Neural cell (in vitro differentiated cells): Measurements from ENCODE around the gene COX7A2L.

Experiments used
- EP300 ChIP-seq: fragments of 450-650 bp; conservative IDR thresholded peaks from 2 replicates; pipeline ENCODE4 v1.6.1; 2014; ENCODE audit warnings: antibody characterized with exemption, mild to moderate bottlenecking, moderate library complexity; ENCODE audit not compliant: poor library complexity, severe bottlenecking
- EZH2 ChIP-seq: fragments of 200-600, 300-800 bp; shearing (Covaris generic), sonication (generic); IDR thresholded peaks from 2 replicates; pipeline ENCODE4 v1.6.1; 2014; ENCODE audit warnings: antibody characterized with exemption, low read length, borderline replicate concordance, mild to moderate bottlenecking; ENCODE audit not compliant: insufficient read depth, poor library complexity, severe bottlenecking
- MXI1 ChIP-seq: fragments of 450-650 bp; conservative IDR thresholded peaks from 2 replicates; pipeline ENCODE4 v1.6.1; 2014; ENCODE audit warnings: antibody characterized with exemption, mild to moderate bottlenecking; ENCODE audit not compliant: poor library complexity, severe bottlenecking
- POLR2AphosphoS5 ChIP-seq: IDR thresholded peaks from 2 replicates; pipeline ENCODE4 v1.6.1; 2012
- SMC3 ChIP-seq: fragments of 450-650 bp; conservative IDR thresholded peaks from 2 replicates; pipeline ENCODE4 v1.6.1; 2014; ENCODE audit warnings: antibody characterized with exemption, mild to moderate bottlenecking, moderate library complexity; ENCODE audit not compliant: poor library complexity
- TAF1 ChIP-seq: IDR thresholded peaks from 2 replicates; pipeline ENCODE4 v1.6.1; 2012; ENCODE audit warnings: low read depth
- TF ChIP-seq, protein P1 (sequence below): fragments of 450-650 bp; IDR thresholded peaks from 2 replicates; pipeline ENCODE4 v1.5.1; 2014; ENCODE audit warnings: antibody characterized with exemption, mild to moderate bottlenecking, moderate library complexity; ENCODE audit not compliant: poor library complexity, severe bottlenecking
- TF ChIP-seq, protein P2 (sequence below): IDR thresholded peaks from 2 replicates; pipeline ENCODE4 v1.6.1; 2012; ENCODE audit warnings: borderline replicate concordance

DNA sequence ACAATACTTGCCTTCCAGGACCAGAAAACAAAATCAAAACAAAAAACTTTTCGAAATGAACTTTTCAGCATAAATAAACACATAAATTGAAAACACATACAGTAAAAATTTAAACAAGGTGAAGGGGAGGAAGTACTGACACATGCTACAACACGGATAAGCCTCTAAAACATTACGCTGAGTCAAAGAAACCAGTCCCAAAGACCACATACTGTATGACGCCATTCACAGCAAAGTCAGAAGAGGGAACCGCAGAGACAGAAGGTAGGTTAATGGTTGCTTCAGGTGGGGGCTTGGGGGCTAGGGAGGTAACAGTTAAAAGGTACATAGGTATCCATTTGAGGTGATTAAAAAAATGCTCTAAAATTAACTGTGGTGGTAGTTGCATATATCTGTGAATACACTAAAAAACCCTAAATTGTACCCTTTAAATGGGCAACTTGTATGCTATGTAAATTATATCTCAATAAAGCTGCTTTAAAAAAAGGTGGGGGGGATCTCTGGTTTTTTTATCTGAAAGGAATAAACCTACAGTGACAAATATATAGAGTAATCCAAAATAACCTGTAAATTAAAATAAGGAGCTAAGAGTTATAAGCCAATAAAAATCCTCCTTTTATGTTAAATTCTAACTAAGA, 7.1 kb downstream of the COX7A2L start:
- TF ChIP-seq, protein P1, sequence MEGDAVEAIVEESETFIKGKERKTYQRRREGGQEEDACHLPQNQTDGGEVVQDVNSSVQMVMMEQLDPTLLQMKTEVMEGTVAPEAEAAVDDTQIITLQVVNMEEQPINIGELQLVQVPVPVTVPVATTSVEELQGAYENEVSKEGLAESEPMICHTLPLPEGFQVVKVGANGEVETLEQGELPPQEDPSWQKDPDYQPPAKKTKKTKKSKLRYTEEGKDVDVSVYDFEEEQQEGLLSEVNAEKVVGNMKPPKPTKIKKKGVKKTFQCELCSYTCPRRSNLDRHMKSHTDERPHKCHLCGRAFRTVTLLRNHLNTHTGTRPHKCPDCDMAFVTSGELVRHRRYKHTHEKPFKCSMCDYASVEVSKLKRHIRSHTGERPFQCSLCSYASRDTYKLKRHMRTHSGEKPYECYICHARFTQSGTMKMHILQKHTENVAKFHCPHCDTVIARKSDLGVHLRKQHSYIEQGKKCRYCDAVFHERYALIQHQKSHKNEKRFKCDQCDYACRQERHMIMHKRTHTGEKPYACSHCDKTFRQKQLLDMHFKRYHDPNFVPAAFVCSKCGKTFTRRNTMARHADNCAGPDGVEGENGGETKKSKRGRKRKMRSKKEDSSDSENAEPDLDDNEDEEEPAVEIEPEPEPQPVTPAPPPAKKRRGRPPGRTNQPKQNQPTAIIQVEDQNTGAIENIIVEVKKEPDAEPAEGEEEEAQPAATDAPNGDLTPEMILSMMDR, result no peak
- TF ChIP-seq EP300 (no peak), EZH2 (no peak), SMC3 (no peak), TAF1 (no peak), MXI1 (no peak), POLR2AphosphoS5 (no peak)
- TF ChIP-seq, protein P2, sequence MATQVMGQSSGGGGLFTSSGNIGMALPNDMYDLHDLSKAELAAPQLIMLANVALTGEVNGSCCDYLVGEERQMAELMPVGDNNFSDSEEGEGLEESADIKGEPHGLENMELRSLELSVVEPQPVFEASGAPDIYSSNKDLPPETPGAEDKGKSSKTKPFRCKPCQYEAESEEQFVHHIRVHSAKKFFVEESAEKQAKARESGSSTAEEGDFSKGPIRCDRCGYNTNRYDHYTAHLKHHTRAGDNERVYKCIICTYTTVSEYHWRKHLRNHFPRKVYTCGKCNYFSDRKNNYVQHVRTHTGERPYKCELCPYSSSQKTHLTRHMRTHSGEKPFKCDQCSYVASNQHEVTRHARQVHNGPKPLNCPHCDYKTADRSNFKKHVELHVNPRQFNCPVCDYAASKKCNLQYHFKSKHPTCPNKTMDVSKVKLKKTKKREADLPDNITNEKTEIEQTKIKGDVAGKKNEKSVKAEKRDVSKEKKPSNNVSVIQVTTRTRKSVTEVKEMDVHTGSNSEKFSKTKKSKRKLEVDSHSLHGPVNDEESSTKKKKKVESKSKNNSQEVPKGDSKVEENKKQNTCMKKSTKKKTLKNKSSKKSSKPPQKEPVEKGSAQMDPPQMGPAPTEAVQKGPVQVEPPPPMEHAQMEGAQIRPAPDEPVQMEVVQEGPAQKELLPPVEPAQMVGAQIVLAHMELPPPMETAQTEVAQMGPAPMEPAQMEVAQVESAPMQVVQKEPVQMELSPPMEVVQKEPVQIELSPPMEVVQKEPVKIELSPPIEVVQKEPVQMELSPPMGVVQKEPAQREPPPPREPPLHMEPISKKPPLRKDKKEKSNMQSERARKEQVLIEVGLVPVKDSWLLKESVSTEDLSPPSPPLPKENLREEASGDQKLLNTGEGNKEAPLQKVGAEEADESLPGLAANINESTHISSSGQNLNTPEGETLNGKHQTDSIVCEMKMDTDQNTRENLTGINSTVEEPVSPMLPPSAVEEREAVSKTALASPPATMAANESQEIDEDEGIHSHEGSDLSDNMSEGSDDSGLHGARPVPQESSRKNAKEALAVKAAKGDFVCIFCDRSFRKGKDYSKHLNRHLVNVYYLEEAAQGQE, result no peak
